Lower leg skin (tissue), 3 donors: Measurements from ENCODE around the gene OBSCN.

Experiments
- POLR2A ChIP-seq, 2 donors: fragments of 450-650 bp; IDR thresholded peaks; one replicate each; pipeline ENCODE4 v1.6.1; 2016 to 2017; ENCODE audit warnings: antibody characterized with exemption in 2 of 2, mild to moderate bottlenecking in 1 of 2, moderate library complexity in 1 of 2
- TF ChIP-seq, protein P1 (sequence below), 3 donors: fragments of 450-650 bp; IDR thresholded peaks; one replicate each; pipeline ENCODE4 v1.5.1; 2016; ENCODE audit warnings: antibody characterized with exemption in 3 of 3, mild to moderate bottlenecking in 3 of 3, moderate library complexity in 2 of 3

DNA sequence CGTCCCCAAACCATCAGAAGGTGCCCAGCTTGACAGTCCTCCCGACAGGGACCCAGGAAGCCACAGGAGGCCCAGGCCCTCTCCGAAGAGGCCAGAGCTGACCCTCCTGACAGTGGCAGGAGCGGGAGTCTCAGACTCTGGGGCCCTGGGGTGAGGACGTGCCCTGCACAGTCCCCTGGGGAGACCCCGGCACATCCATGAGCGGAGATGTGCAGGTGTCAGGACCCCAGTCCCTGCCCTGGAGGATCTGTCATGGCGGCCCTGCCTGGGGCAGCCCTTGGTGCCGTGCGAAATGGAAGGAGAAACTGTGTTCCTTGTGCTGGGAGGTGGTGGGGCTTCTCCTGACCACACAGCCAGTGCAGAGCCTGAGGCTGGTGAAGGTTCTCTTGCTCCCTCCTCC is 55.8 kb downstream of the OBSCN start:
- no peak for TF ChIP-seq POLR2A (IDR thresholded peaks at IDR 0.05)
- TF ChIP-seq, protein P1, sequence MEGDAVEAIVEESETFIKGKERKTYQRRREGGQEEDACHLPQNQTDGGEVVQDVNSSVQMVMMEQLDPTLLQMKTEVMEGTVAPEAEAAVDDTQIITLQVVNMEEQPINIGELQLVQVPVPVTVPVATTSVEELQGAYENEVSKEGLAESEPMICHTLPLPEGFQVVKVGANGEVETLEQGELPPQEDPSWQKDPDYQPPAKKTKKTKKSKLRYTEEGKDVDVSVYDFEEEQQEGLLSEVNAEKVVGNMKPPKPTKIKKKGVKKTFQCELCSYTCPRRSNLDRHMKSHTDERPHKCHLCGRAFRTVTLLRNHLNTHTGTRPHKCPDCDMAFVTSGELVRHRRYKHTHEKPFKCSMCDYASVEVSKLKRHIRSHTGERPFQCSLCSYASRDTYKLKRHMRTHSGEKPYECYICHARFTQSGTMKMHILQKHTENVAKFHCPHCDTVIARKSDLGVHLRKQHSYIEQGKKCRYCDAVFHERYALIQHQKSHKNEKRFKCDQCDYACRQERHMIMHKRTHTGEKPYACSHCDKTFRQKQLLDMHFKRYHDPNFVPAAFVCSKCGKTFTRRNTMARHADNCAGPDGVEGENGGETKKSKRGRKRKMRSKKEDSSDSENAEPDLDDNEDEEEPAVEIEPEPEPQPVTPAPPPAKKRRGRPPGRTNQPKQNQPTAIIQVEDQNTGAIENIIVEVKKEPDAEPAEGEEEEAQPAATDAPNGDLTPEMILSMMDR (IDR thresholded peaks at IDR 0.05) = no peak
